HCT116 (cell line): ENCODE measurements around the gene VPS41. TPM values are rescaled to one million over a fixed set of nuclear protein-coding genes. Genes with fewer than 3 reads are reported as not detected.

ENCODE experiments used
- ATAC-seq: fragments of 200-7000 bp; cut with Tn5 transposase; 2 replicates; pipeline ENCODE4 v1.9.1; 2020; ENCODE audit warnings: mild to moderate bottlenecking, moderate library complexity
- BruUV-seq: library from RNA; stranded (reverse); fragments of 400-500 nt; replicated peaks from 2 replicates; lab custom pipeline; 2021; lab: Mats Ljungman, UMichigan
- CTCF ChIA-PET: fragments of 300-600 bp; sonication (Branson Sonifier 250); formaldehyde crosslinking; loops from one replicate; lab custom pipeline; 2021; ENCODE audit warnings: antibody characterized with exemption; lab: Charles Lee
- POLR2A ChIA-PET: fragments of 300-600, 350-600 bp; sonication (Branson Sonifier 250); formaldehyde crosslinking; loops from one replicate; lab custom pipeline; 2021; ENCODE audit warnings: antibody characterized with exemption; lab: Charles Lee
- RAD21 ChIA-PET, 2 experiments: fragments of 300-600 bp; sonication (Branson Sonifier 250); formaldehyde crosslinking; loops; one replicate each; lab custom pipeline; 2023; ENCODE audit warnings: low total read pairs in 2 of 2; ENCODE audit not compliant: uncharacterized antibody in 2 of 2, unreplicated experiment in 2 of 2, low non-redundant PET in 1 of 2; lab: Charles Lee
- DNase-seq: peaks from one replicate; pipeline ENCODE4 v3.0.0-alpha.2; 2010; ENCODE audit warnings: low read depth, low spot score
- H2AFZ ChIP-seq: fragments of 200-600 bp; shearing (Covaris generic), sonication (generic); 2 replicates; pipeline ENCODE4 v1.6.1; 2017; ENCODE audit warnings: low read depth, mixed run types, mixed read lengths, antibody characterized with exemption, low read length; ENCODE audit not compliant: poor library complexity, severe bottlenecking
- H3K27ac ChIP-seq: 2 replicates; pipeline ENCODE4 v1.5.1; 2012; ENCODE audit warnings: low read depth, low read length
- H3K27me3 ChIP-seq: fragments of 200-600 bp; sonication (generic); 2 replicates; pipeline ENCODE4 v1.6.1; 2016; ENCODE audit warnings: mixed run types, low read length, mixed read lengths; ENCODE audit not compliant: insufficient read depth
- H3K36me3 ChIP-seq, 2 experiments: fragments of 200-500 bp in 1 of 2; fragments of 200-600 bp in 1 of 2; sonication (Bioruptor generic) in 1 of 2; sonication (generic) in 1 of 2; 2 replicates each; pipeline versions ENCODE4 v1.5.1 to v1.6.1; 2014 to 2016; ENCODE audit warnings: low read length in 2 of 2, inconsistent platforms in 1 of 2, mixed read lengths in 1 of 2, mixed run types in 1 of 2; ENCODE audit not compliant: insufficient read depth in 2 of 2, control insufficient read depth in 1 of 2
- H3K4me1 ChIP-seq, 2 experiments: fragments of 200-600 bp in 1 of 2; sonication (generic) in 1 of 2; 2 replicates each; pipeline versions ENCODE4 v1.5.1 to v1.6.1; 2012 to 2017; ENCODE audit warnings: low read length in 2 of 2, inconsistent platforms in 1 of 2, mild to moderate bottlenecking in 1 of 2, mixed read lengths in 1 of 2, mixed run types in 1 of 2, moderate library complexity in 1 of 2; ENCODE audit not compliant: insufficient read depth in 2 of 2, control insufficient read depth in 1 of 2
- H3K4me2 ChIP-seq: fragments of 200-600 bp; sonication (generic); 2 replicates; pipeline ENCODE4 v1.6.1; 2017; ENCODE audit warnings: mixed run types, low read length, mixed read lengths
- H3K4me3 ChIP-seq, 2 experiments: fragments of 200-600 bp in 1 of 2; sonication (generic) in 1 of 2; replicated peaks in 1 of 2; 2 replicates each; pipeline ENCODE4 v1.5.1; 2011 to 2016; ENCODE audit warnings: low read length in 2 of 2, control low read depth in 1 of 2, low read depth in 1 of 2, mild to moderate bottlenecking in 1 of 2, mixed read lengths in 1 of 2, mixed run types in 1 of 2
- H3K79me2 ChIP-seq: fragments of 200-600 bp; sonication (generic); 2 replicates; pipeline ENCODE4 v1.6.1; 2017; ENCODE audit warnings: mild to moderate bottlenecking, mixed run types, low read length, moderate library complexity, mixed read lengths; ENCODE audit not compliant: insufficient read depth
- H3K9ac ChIP-seq: fragments of 200-600 bp; sonication (generic); 2 replicates; pipeline ENCODE4 v1.6.1; 2016; ENCODE audit warnings: low read length, mixed read lengths
- H3K9me2 ChIP-seq: fragments of 200-600 bp; sonication (generic), shearing (Covaris generic); 2 replicates; pipeline ENCODE4 v1.6.1; 2017; ENCODE audit warnings: mixed run types, mild to moderate bottlenecking, moderate library complexity; ENCODE audit not compliant: insufficient read depth
- H3K9me3 ChIP-seq, 2 experiments: fragments of 200-500 bp in 1 of 2; fragments of 200-600 bp in 1 of 2; sonication (Bioruptor generic) in 1 of 2; sonication (generic) in 1 of 2; 2 replicates each; pipeline ENCODE4 v1.6.1; 2014 to 2017; ENCODE audit warnings: low read length in 2 of 2, mixed read lengths in 2 of 2, inconsistent platforms in 1 of 2, low read depth in 1 of 2, mild to moderate bottlenecking in 1 of 2, mixed run types in 1 of 2, moderate library complexity in 1 of 2; ENCODE audit not compliant: control insufficient read depth in 1 of 2, insufficient read depth in 1 of 2
- H4K20me1 ChIP-seq: fragments of 200-600 bp; sonication (generic), shearing (Covaris generic); 2 replicates; pipeline ENCODE4 v1.6.1; 2017; ENCODE audit warnings: mixed run types, mild to moderate bottlenecking, moderate library complexity; ENCODE audit not compliant: insufficient read depth
- CBX3 ChIP-seq: IDR thresholded peaks from 2 replicates; pipeline ENCODE4 v1.6.1; 2012; ENCODE audit warnings: low read depth
- ELF1 ChIP-seq: IDR thresholded peaks from 2 replicates; pipeline ENCODE4 v1.6.1; 2012; ENCODE audit warnings: low read depth, borderline replicate concordance
- EZH2 ChIP-seq: fragments of 200-600 bp; sonication (generic); IDR thresholded peaks from 2 replicates; pipeline ENCODE4 v1.6.1; 2017; ENCODE audit warnings: antibody characterized with exemption, mixed run types
- EZH2phosphoT487 ChIP-seq: fragments of 200-600 bp; IDR thresholded peaks from 2 replicates; pipeline ENCODE4 v1.6.1; 2018; ENCODE audit warnings: antibody characterized with exemption, borderline replicate concordance
- FOSL1 ChIP-seq: IDR thresholded peaks from 2 replicates; pipeline ENCODE4 v1.6.1; 2012; ENCODE audit warnings: low read depth
- JUND ChIP-seq: IDR thresholded peaks from 2 replicates; pipeline ENCODE4 v1.6.1; 2012
- POLR2A ChIP-seq: IDR thresholded peaks from 2 replicates; pipeline ENCODE4 v1.7.0; 2011; ENCODE audit warnings: borderline replicate concordance; ENCODE audit not compliant: insufficient read depth, insufficient read length; ENCODE audit errors: extremely low read depth
- RAD21 ChIP-seq: IDR thresholded peaks from 2 replicates; pipeline ENCODE4 v1.6.1; 2012; ENCODE audit warnings: low read depth, mild to moderate bottlenecking
- SRF ChIP-seq: IDR thresholded peaks from 2 replicates; pipeline ENCODE4 v1.6.1; 2012; ENCODE audit warnings: low read depth
- TCF7L2 ChIP-seq: IDR thresholded peaks from 2 replicates; pipeline ENCODE4 v1.7.0; 2011; ENCODE audit warnings: borderline replicate concordance, inconsistent platforms; ENCODE audit not compliant: insufficient read depth, insufficient read length; ENCODE audit errors: extremely low read depth
- YY1 ChIP-seq: IDR thresholded peaks from 2 replicates; pipeline ENCODE4 v1.6.1; 2011; ENCODE audit warnings: low read length, low read depth, moderate library complexity, mild to moderate bottlenecking; ENCODE audit not compliant: insufficient replicate concordance; ENCODE audit errors: extremely low read depth
- ZFX ChIP-seq: fragments of 450-650 bp; IDR thresholded peaks from 2 replicates; pipeline ENCODE4 v1.6.1; 2017
- ZNF274 ChIP-seq: fragments of 200-500 bp; sonication (Bioruptor generic); IDR thresholded peaks from 2 replicates; pipeline ENCODE4 v1.6.1; 2014; ENCODE audit warnings: mild to moderate bottlenecking, low read depth, low read length, inconsistent platforms
- intact Hi-C: fragments of 100-400 bp; cut with micrococcal nuclease; formaldehyde crosslinking; loops from 2 replicates; pipeline ENCODE4 v1.10.0; 2022
- total RNA-seq: library from RNA; stranded (reverse); gene quantifications from one replicate; pipeline ENCODE4 v1.2.1, GENCODE V29; 2021; ENCODE audit not compliant: unreplicated experiment
- TF ChIP-seq, protein P1 (sequence below): IDR thresholded peaks from 2 replicates; pipeline ENCODE4 v1.6.1; 2012
- TF ChIP-seq, protein P2 (sequence below): IDR thresholded peaks from 2 replicates; pipeline ENCODE4 v1.6.1; 2012
- TF ChIP-seq, protein P3 (sequence below): IDR thresholded peaks from 2 replicates; pipeline ENCODE4 v1.6.1; 2011; ENCODE audit warnings: mild to moderate bottlenecking, low read length, moderate library complexity; ENCODE audit not compliant: insufficient replicate concordance; ENCODE audit errors: extremely low read depth
- TF ChIP-seq, protein P4 (sequence below), 3 experiments: fragments of 200-600 bp in 1 of 3; sonication (generic) in 1 of 3; IDR thresholded peaks in 2 of 3; conservative IDR thresholded peaks in 1 of 3; 2 replicates each; pipeline ENCODE4 v1.5.1; 2012 to 2017; ENCODE audit warnings: low read depth in 2 of 3, low read length in 2 of 3, antibody characterized with exemption in 1 of 3, borderline replicate concordance in 1 of 3, control low read depth in 1 of 3, mild to moderate bottlenecking in 1 of 3, mixed read lengths in 1 of 3, mixed run types in 1 of 3, moderate library complexity in 1 of 3; ENCODE audit not compliant: insufficient read depth in 1 of 3

VPS41 gene
- total RNA-seq, 1 experiment from 2014 or later, result 72.2 TPM

DNA sequence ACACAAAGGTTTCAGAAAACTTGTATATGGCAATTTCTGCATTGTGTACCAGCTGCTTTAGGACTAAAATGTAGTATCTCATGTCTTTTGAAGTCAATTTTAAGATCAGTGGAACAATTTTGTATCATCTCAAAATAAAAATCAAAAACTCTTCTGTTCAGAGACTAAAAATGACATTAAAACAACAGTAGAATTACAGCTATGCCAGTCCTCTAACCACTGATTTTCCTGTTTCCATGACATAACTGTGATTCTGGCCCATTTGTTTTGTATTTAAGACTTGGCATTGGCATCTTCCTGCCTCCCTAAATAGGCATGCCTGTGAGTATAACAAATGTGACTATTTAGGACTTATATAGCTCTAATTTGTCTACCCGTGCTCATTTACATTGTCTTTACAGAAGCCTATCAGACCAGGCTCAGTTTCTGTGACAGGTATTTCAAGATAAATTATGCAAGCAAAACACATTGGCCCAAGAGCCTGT lies 29.1 kb upstream of the VPS41 start:
- no peak overlapping the region for H3K27ac ChIP-seq
- intact Hi-C loops, result no loop called here
- no peak for TF ChIP-seq CBX3
- no peak for TF ChIP-seq ZNF274
- TF ChIP-seq ELF1, result no peak
- TF ChIP-seq EZH2phosphoT487, result no peak
- TF ChIP-seq, protein P1, sequence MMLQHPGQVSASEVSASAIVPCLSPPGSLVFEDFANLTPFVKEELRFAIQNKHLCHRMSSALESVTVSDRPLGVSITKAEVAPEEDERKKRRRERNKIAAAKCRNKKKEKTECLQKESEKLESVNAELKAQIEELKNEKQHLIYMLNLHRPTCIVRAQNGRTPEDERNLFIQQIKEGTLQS, result no peak
- no peak for TF ChIP-seq YY1
- TF ChIP-seq TCF7L2, result no peak
- TF ChIP-seq, protein P2, sequence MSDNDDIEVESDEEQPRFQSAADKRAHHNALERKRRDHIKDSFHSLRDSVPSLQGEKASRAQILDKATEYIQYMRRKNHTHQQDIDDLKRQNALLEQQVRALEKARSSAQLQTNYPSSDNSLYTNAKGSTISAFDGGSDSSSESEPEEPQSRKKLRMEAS, result no peak
- no peak for TF ChIP-seq RAD21
- TF ChIP-seq, all 23 proteins: peak for 0

DNA sequence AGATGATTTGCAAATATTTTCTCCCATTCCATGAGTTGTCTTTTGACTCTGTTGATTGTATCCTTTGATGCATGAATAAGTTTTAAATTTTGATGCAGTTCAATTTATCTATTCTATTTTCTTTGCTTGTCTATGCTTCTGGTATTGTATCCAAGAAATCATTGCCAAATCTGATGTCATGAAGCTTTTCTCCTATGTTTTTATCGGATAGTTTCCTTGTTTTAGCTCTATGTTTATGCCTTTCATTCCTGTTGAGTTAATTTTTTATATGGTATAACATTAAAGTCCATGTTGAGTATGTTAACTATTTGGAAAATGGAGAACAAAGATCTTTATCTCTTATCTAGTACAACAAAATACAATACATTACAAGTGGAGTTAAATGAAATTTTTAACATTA lies 27.6 kb upstream of the VPS41 start:
- Histone ChIP-seq H3K4me2 (no peak overlapping the region), H3K9me3 (no peaks in the 10 kb centered on the region), H3K9ac (no peak overlapping the region), H3K4me3 (no peak overlapping the region), H3K27me3 (peaks cover 14% of the 10 kb centered on the region; the same call in 1 of the 2 replicates), H3K36me3 (no peaks in the 10 kb centered on the region), H2AFZ (no peak overlapping the region), H3K4me1 (no peaks in the 10 kb centered on the region), H4K20me1 (no peaks in the 10 kb centered on the region), H3K9me2 (no peaks in the 10 kb centered on the region), H3K27ac (no peak overlapping the region), H3K79me2 (no peaks in the 10 kb centered on the region)
- ChIA-PET POLR2A (no interaction called here), RAD21 (no interaction called here), CTCF (no interaction called here)
- no TSS peak for BruUV-seq
- intact Hi-C loops, result no loop called here
- no peak for DNase-seq
- ATAC-seq, result no peak
- TF ChIP-seq SRF, result no peak
- no peak for TF ChIP-seq ZFX
- TF ChIP-seq JUND, result no peak
- TF ChIP-seq EZH2, result no peak
- TF ChIP-seq ZNF274, result no peak
- TF ChIP-seq YY1, result no peak
- TF ChIP-seq, protein P3, sequence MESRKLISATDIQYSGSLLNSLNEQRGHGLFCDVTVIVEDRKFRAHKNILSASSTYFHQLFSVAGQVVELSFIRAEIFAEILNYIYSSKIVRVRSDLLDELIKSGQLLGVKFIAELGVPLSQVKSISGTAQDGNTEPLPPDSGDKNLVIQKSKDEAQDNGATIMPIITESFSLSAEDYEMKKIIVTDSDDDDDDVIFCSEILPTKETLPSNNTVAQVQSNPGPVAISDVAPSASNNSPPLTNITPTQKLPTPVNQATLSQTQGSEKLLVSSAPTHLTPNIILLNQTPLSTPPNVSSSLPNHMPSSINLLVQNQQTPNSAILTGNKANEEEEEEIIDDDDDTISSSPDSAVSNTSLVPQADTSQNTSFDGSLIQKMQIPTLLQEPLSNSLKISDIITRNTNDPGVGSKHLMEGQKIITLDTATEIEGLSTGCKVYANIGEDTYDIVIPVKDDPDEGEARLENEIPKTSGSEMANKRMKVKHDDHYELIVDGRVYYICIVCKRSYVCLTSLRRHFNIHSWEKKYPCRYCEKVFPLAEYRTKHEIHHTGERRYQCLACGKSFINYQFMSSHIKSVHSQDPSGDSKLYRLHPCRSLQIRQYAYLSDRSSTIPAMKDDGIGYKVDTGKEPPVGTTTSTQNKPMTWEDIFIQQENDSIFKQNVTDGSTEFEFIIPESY, result no peak
- TF ChIP-seq FOSL1, result no peak
- TF ChIP-seq, protein P4, sequence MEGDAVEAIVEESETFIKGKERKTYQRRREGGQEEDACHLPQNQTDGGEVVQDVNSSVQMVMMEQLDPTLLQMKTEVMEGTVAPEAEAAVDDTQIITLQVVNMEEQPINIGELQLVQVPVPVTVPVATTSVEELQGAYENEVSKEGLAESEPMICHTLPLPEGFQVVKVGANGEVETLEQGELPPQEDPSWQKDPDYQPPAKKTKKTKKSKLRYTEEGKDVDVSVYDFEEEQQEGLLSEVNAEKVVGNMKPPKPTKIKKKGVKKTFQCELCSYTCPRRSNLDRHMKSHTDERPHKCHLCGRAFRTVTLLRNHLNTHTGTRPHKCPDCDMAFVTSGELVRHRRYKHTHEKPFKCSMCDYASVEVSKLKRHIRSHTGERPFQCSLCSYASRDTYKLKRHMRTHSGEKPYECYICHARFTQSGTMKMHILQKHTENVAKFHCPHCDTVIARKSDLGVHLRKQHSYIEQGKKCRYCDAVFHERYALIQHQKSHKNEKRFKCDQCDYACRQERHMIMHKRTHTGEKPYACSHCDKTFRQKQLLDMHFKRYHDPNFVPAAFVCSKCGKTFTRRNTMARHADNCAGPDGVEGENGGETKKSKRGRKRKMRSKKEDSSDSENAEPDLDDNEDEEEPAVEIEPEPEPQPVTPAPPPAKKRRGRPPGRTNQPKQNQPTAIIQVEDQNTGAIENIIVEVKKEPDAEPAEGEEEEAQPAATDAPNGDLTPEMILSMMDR (IDR thresholded peaks at IDR 0.05 in 2 of 3, conservative IDR thresholded peaks at IDR 0.05 in 1 of 3; ENCODE audit: borderline replicate concordance in 1 of 3, insufficient read depth in 1 of 3, low read depth in 2 of 3, low read length in 2 of 3), result no peak
- TF ChIP-seq CBX3, result no peak
- no peak for TF ChIP-seq RAD21
- TF ChIP-seq POLR2A, result no peak
- no peak for TF ChIP-seq TCF7L2

More for the DNA sequence above, 29.1 kb upstream of the VPS41 start:
- Histone ChIP-seq H3K79me2 (no peaks in the 10 kb centered on the region), H3K36me3 (no peaks in the 10 kb centered on the region), H3K9ac (no peak overlapping the region), H3K4me1 (no peaks in the 10 kb centered on the region), H2AFZ (no peak overlapping the region), H3K9me3 (no peaks in the 10 kb centered on the region), H3K9me2 (no peaks in the 10 kb centered on the region), H3K27me3 (peaks cover 17% of the 10 kb centered on the region), H3K4me3 (no peak overlapping the region), H4K20me1 (no peaks in the 10 kb centered on the region), H3K4me2 (no peak overlapping the region)
- ATAC-seq, result no peak
- ChIA-PET POLR2A (no interaction called here), CTCF (no interaction called here), RAD21 (no interaction called here)
- BruUV-seq, result no TSS peak
- no peak for DNase-seq
